Esophagus squamous epithelium (tissue), 4 donors: ENCODE results near the gene C2orf69.

ENCODE experiments used
- CTCF ChIP-seq, 6 experiments: fragments of 450-650 bp in 4 of 6; fragments of 200-600 bp in 2 of 6; sonication (generic) in 2 of 6; IDR thresholded peaks; one replicate each; pipeline ENCODE4 v1.5.1; 2016 to 2019; ENCODE audit warnings: antibody characterized with exemption in 6 of 6, mild to moderate bottlenecking in 4 of 6, moderate library complexity in 4 of 6
- POLR2A ChIP-seq, 4 donors: fragments of 450-650 bp; IDR thresholded peaks; one replicate each; pipeline ENCODE4 v1.6.1; 2017; ENCODE audit warnings: antibody characterized with exemption in 4 of 4, mild to moderate bottlenecking in 4 of 4, moderate library complexity in 3 of 4

GRCh38 chr2:199932312-199932855 lies 21.3 kb downstream of the C2orf69 start:
- no peak for TF ChIP-seq POLR2A (IDR thresholded peaks at IDR 0.05)
- TF ChIP-seq CTCF (IDR thresholded peaks at IDR 0.05) = no peak
